H1 (cell line): ENCODE results near the gene DPH6.
A peak's percentile ranks its signal among the peaks of the same experiment; 100 is the strongest.

Experiments
- CHD1 ChIP-seq: IDR thresholded peaks from 2 replicates; pipeline ENCODE4 v1.6.1; 2012; ENCODE audit warnings: low read depth, low read length, improper control_type of control experiment
- CTCF ChIP-seq, 3 experiments: IDR thresholded peaks; 1 replicate in 2 of 3; 2 replicates in 1 of 3; pipeline versions ENCODE4 v1.5.1 to v1.6.1; 2011; ENCODE audit warnings: low read length in 3 of 3, mild to moderate bottlenecking in 3 of 3, inconsistent platforms in 2 of 3, low read depth in 1 of 3, moderate library complexity in 1 of 3; ENCODE audit not compliant: insufficient read depth in 1 of 3; ENCODE audit errors: control extremely low read depth in 1 of 3
- EGR1 ChIP-seq: IDR thresholded peaks from 2 replicates; pipeline ENCODE4 v1.6.1; 2011; ENCODE audit warnings: low read depth, low read length, borderline replicate concordance
- MAX ChIP-seq: IDR thresholded peaks from 2 replicates; pipeline ENCODE4 v1.6.1; 2012; ENCODE audit warnings: inconsistent platforms
- POLR2AphosphoS5 ChIP-seq: IDR thresholded peaks from 2 replicates; pipeline ENCODE4 v1.6.1; 2011; ENCODE audit warnings: low read depth, low read length
- SIX5 ChIP-seq: IDR thresholded peaks from 2 replicates; pipeline ENCODE4 v1.6.1; 2011; ENCODE audit warnings: mild to moderate bottlenecking, low read depth, low read length
- SP1 ChIP-seq: IDR thresholded peaks from 2 replicates; pipeline ENCODE4 v1.6.1; 2011; ENCODE audit warnings: low read depth, low read length
- TCF12 ChIP-seq: IDR thresholded peaks from 2 replicates; pipeline ENCODE4 v1.6.1; 2011; ENCODE audit warnings: low read depth, mild to moderate bottlenecking, low read length

GRCh38 chr15:35444557-35445204, 101.3 kb downstream of the DPH6 start:
- TF ChIP-seq SIX5, result no peak
- peak in 2 of 3 experiments; percentile 70 to 74; a peak in 3 of 4 replicates for TF ChIP-seq CTCF (IDR thresholded peaks at IDR 0.05; ENCODE audit: control extremely low read depth in 1 of 3, insufficient read depth in 1 of 3, low read depth in 1 of 3, low read length in 3 of 3)
- no peak for TF ChIP-seq EGR1
- no peak for TF ChIP-seq SP1
- no peak for TF ChIP-seq TCF12
- no peak for TF ChIP-seq CHD1
- TF ChIP-seq POLR2AphosphoS5, result no peak
- no peak for TF ChIP-seq MAX
